Stimulated activated CD8-positive, alpha-beta memory T cell treated with anti-CD3 and anti-CD28 coated beads, Interleukin-12 subunit alpha, Interleukin-12 subunit beta, amount 100 ng/mL, for 24 hours (primary cell): Measurements from ENCODE around the gene UPK1A.

Source experiments
- DNase-seq: peaks from one replicate; pipeline ENCODE4 v3.0.0-alpha.2; 2020; ENCODE audit errors: extremely low read depth

UPK1A gene

DNA sequence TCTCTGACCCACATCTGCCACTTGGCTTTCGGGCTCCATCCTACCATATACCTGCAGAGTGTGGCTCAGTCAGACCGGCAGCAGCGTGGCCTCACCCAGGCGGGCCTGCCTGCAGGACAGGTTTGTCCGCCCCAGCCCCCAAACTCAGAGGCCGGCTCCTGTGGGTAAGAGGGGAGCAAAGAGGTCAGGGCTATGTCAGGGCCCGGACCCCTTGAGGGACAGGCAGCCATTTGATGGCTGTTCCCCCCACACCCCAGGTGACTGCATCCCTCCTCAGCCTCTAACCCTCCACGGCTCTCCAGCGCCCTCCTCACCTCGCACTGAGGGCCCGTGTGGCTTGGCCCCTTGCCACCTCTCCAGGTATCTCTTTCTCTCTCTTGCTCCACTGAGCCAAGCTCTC lies 25.7 kb downstream of the UPK1A start:
- DNase-seq = no peak

DNA sequence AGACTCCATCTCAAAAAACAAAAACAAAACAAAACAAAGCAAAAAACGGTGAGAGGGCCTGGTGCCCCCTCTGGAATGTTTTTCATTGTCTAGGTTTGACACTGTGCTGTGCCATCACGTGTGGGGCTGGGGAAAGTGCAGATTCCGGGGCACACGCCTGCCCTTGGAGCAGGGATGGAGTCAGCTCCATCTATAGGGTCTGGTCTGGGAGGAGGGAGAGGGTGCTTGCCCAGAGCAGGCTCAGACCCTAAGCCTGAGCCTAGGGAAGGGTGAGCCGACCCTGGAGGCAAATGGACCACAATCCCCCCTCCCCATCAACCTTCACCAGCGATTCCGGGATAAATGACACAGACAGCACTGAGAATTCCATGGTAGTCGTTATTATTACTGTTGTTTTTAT lies 27.1 kb downstream of the UPK1A start:
- no peak for DNase-seq

DNA sequence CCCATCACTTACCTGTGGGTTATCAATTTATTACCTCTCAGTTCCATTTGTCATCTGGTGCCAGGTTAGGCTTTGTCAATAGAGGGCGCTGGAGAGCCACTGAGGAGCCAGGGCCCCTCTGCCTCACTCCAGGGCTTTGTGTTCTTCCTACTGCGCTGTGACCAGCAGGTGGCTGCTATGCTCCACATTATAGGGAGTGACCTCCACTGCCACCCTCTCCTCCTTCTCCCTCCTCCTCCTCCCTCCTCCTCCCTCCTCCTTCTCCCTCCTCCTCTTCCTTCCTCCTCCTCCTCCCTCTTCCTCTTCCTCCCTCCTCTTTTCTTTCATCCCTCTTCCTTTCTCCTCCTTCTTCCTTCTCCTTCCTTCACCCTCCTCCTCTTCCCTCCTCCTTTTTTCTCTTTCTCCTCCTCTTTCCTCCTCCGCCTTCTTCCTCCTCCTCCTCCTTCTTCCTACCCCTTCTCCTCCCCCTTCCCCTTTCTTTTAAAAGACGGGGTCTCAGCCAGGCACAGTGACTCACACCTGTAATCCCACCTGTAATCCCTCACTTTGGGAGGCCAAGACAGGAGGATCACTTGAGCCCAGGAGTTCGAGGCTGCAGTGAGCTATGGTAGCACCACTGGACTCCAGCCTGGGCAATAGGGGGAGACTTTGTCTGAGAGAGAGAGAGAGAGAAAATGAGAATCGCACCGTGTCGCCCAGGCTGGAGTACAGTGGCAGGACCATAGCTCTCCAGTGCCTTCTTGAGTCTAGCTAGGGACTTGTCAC lies 27.7 kb downstream of the UPK1A start:
- peak; percentile 74 for DNase-seq

DNA sequence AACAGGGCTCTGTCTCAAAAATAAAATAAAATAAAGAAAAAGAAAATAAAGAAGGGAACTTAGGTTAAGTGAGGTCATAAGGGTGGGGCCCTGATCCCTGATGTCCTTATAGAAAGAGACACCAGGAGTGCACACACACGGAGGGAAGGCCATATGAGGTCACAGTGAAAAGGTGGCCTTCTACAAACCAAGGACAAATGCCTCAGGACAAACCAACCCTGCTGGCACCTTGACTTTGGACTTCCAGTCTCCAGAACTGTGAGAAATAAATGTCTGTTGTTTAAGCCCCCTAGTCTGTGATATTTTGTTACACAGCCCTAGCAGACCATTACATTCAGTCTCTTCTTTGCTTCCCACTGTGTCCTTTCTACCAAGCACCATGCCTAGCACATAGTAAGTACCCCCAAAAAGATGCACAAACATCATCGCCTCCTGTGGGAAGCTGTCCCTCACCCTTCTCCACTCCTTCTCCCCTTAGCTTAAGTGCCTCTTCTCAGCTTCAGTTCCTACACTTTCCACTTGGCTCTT lies 29.6 kb downstream of the UPK1A start:
- DNase-seq = no peak

DNA sequence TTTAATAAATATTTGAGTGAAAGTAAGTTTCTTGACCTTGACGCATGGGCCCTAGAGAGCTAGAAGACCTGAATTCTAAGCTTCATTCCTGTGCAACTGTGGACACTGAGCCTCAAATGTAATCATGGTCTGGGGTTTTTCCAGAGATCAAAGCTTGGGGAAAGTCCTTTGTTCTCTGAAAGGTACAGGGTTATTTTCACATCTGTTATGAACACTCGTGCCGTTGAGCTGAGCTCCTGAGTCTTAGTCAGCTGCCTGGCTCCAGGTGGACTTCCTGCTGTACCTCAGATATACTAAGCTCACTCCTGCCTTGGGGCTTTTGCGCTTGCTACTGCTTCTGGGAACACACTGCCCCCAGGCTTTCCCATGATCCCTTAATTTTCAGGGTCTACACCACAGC lies 30.5 kb downstream of the UPK1A start:
- DNase-seq = no peak

DNA sequence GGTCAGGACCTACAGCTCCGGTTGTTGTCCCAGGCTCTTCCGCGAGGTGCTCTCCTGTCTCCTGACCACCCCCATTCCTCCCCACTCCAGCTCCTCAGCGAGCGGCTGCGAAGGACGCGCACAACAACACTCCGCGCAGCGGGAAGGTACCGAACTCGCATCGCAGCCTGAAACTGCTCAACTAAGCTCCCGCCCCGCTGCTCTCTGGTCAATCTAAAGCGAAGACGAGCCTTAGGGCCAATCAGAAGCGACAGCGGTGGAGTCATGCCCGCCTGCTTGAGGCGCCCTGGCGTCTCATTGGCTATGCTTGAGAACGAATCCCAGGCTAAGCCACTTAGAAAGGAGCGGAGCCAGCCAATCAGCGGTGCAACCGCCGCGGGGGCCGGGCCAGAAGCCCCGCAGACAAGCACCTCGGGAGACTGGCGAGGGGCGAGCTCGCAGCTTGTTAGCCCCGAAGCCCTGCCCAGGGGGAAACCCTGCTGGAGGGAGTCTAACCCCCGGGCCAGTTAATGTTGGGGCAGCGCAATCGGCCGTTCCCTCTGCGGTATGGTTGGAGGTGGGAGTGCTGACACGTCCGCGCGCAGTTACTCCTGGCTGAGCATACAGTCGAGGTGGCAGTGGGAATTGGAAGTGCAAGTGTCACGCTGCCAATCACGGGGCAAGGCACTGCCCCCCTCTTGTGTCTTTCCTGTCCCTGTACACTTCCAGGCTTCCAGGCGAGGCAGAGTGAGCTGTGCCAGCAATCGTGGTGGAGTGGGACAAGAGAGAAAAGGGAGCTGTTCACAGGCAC lies 36.1 kb downstream of the UPK1A start:
- peak; percentile 88 for DNase-seq

DNA sequence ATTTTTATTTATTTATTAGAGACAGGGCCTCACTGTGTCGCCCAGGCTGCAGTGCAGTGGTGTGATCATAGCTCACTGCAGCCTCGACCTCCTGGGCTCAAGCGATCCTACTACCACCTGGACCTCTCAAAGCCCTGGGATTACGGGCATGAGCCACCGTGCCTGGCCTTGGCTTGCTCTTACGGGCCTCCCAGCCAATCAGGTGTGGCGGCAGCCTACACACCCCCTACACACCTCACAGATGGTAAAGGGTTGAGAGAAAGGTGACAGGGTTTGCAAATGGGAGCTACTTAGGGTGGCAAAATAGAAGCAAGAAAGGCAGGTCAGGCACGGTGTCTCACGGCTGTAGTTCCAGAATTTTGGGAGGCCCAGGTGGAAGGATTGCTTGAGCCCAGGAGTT lies 37.0 kb downstream of the UPK1A start:
- DNase-seq = no peak

DNA sequence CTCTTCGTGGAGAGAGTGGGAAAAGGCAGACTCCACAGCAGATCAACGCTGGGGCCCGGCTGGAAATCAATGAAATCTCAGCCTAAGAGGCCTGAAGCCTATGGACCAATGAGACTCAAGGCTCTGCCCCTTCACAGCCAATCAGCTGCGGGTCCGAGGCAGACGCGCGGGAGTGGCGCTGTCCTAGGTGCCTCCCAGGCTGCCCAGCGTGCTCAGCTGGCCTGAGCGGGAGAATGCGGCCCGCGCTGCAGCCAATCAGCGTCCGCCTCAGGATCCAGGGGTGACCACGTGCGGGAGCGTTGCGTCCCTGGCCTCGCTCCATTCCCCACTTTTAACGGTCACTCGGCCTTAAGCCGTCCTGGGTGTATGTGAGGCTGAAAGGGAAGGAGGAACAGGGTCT lies 37.9 kb downstream of the UPK1A start, which contains the start of gene ZBTB32:
Gene ZBTB32, plus strand, starts transcription at position 341 of the 400 bp plus-strand sequence. CDS start 10,069 bp downstream, outside the sequence.
- no peak for DNase-seq

DNA sequence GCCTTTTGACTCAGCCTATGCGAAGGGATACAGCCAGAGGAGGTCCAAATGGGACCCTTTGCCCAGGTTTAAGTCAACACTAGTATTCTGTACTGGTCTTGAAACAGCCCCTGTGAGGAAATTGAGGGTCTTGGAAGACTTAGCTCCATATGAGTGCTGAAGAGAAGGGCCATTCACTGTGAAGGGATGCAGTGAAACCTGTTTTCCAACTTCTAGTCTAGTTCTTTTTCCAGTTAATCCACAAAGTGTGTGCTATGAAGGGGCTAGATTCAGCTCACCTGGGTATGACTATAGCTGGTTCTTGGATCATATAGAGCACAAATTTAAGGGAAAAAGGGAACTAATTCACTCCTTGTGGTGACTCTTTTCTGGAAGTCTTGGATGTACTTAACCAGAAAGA lies 42.1 kb downstream of the UPK1A start:
- no peak for DNase-seq

DNA sequence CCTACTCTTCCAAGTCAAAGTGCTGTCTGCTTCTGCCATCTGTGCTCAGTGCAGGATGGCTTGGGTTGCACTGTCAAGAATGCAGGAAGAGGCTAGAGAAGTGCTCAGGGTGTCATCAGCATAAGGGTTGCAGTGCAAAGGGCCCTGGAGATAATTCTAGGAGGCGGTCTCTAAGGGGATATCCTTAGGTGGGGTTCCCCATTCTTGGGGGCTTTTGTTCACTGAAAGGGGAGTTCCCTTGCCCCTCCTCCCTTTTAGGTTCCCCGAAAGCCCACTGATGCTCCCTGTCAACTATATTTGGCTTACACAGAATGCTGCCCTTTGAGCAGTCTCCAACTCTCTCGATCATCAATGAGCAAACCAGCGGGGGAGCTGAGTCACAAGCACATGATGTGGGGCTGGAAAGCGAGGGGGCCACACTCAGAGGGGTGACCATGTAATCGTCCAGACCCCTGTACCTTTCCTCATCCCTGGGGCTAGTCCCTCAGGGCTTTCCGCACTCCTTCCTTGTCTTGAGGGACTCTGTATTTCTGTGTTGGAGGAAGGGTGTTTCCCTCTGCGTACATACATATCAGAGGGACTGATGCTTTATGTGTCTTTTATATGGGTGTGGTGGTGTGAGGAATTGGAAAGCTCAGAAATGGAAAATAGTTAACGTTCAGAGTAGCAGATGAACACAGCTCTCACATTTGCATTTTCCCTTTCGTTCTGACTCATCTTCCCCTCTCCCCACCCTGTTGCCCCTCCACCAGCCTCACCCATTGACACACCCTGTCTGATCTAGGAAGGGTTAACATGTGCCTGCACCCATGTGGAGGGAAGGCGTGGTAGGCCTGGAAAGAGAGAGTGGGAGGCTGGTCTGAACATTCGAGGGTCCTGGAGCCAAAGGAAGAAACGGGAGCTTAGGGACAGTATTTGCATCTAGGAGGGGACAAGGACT lies 44.7 kb downstream of the UPK1A start:
- peak; percentile 47 for DNase-seq

DNA sequence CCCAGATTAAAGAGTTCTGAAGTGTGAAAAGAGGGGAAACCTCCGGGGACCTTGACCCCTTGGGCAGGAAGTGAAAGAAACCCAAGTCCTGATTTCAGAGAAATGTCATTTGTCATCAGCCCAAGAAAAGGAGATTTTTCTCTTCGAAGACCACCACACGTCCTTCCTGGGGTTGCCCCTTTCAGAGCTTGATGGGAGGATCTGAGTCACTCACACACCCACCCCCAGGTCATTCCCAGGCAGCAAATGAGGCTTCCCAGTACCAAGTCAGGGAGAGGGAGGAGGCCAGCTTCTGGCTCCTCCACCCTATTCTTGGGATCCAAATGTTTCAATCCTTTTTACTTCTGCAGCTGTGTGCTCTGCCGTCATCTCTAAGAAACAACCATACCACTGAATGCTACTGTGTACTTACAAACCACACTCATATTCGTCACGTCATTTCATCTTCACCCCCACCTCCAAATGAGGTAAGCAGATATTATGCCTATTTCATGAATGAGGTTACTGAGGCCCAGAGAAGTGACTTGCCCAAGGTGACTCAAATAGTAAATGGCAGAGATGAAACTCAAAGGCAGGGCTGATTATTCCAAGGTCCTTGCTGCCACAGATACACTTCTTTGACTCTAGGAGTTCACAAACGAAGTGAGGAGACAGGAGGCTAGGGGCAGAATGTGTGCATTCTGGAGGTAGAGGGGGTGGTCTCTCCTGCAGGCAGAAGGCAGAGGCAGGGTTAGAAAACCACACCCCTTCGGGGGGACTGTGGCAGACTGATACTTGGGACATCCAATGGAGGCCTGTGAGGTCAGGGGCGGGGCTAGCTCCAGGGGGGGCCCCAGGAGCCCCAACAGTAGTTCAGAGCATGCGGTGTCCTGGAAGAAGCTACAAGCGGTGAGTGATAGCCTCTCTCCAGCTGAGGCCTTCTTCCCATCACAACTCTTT lies 46.5 kb downstream of the UPK1A start:
- DNase-seq = peak; percentile 72

DNA sequence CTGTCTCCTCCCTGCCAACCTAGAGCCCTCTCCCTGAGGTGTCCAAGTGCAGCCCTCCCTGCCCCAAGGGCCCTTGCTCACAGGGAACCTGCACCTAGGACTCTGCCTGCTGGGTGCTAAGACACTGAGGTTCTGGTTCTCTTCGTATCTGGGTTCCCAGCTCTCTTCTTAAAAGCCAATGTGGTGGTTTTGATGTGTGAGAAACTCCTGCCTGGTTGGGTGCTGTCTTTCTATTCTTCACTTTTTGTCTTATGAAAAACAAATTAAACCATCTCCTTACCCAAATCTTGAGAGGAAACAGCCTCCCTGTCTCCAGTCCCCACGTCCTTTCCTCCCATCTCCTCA lies 47.2 kb downstream of the UPK1A start:
- DNase-seq = no peak

DNA sequence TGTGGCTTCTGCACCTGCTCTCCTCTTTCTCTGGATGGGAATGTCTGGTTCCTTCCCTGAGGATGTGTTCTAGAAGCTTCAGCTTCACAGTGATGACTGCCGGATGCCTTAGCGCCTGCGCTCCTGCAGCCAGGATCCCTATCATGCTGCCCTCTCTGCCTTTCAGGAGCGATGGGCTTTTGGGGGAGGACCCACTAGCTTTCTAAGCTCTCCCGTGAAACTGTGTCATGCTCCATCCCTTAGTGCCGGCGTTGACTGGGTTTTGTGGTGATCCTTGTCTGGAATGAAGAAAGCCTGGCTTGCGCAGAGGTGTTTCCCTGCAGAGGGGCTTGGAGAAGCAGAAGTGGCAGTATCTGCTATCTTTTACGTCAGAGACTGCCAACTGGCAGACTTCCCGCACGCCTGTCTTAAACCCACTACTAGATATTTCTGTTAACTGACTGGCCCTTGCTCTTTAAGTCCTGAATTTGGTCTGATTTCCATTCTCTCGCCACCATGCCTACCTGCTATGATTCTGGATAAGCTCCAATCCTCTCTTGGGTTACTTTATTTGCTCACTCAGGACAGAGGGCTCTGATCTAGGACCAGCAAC lies 47.7 kb downstream of the UPK1A start:
- no peak for DNase-seq

DNA sequence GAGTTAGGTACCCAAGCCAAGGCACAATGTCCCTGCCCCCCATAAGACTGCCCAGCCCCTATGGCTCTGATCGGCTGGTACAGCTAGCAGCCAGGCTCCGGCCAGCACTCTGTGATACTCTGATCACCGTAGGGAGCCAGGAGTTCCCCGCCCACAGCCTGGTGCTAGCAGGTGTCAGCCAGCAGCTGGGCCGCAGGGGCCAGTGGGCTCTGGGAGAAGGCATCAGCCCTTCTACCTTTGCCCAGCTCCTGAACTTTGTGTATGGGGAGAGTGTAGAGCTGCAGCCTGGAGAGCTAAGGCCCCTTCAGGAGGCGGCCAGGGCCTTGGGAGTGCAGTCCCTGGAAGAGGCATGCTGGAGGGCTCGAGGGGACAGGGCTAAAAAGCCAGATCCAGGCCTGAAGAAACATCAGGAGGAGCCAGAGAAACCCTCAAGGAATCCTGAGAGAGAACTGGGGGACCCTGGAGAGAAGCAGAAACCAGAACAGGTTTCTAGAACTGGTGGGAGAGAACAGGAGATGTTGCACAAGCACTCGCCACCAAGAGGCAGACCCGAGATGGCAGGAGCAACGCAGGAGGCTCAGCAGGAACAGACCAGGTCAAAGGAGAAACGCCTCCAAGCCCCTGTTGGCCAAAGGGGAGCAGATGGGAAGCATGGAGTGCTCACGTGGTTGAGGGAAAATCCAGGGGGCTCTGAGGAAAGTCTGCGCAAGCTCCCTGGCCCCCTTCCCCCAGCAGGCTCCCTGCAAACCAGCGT lies 48.5 kb downstream of the UPK1A start:
- no peak for DNase-seq

DNA sequence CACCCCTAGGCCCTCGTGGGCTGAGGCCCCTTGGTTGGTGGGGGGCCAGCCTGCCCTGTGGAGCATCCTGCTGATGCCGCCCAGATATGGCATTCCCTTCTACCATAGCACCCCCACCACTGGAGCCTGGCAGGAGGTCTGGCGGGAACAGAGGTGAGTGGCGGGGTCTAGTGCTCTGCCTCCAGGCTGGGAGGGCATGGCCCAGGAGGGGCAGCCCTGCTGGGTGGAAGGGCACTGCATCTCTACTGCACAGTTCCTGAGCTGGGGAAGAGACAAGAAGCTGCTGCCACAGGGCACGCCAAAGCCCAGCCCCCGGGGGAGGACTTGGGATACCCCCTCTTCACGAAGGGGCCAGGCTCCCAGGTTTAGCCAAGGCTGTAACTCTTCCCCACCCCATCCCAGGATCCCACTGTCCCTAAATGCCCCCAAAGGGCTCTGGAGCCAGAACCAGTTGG lies 49.1 kb downstream of the UPK1A start:
- DNase-seq = no peak

DNA sequence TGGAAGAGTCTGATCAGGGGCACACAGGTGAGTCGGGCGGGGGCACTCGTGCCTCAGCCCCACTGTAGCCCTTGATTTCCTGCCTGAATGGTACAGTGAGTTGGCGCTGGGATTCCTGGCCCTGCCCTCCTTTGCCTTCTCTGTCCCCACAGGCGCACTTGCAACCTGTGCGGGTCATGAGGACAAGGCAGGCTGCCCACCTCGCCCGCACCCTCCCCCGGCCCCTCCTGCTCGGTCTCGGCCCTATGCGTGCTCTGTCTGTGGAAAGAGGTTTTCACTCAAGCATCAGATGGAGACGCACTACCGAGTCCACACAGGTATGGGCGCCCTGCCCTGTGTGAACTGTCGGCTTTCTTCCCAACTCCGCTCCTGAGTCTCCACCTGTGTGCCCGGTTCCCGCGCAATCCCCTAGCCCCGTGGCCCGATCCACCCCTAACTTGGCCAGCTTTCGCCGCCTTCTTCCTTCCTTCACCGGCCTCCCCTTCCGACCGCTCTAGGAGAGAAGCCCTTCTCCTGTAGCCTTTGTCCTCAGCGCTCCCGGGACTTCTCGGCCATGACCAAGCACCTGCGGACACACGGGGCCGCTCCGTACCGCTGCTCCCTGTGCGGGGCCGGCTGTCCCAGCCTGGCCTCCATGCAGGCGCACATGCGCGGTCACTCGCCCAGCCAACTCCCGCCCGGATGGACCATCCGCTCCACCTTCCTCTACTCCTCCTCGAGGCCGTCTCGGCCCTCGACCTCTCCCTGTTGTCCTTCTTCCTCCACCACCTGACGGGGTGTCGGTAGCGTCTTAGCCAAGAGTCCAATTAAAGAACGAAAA lies 49.9 kb downstream of the UPK1A start:
- no peak for DNase-seq

DNA sequence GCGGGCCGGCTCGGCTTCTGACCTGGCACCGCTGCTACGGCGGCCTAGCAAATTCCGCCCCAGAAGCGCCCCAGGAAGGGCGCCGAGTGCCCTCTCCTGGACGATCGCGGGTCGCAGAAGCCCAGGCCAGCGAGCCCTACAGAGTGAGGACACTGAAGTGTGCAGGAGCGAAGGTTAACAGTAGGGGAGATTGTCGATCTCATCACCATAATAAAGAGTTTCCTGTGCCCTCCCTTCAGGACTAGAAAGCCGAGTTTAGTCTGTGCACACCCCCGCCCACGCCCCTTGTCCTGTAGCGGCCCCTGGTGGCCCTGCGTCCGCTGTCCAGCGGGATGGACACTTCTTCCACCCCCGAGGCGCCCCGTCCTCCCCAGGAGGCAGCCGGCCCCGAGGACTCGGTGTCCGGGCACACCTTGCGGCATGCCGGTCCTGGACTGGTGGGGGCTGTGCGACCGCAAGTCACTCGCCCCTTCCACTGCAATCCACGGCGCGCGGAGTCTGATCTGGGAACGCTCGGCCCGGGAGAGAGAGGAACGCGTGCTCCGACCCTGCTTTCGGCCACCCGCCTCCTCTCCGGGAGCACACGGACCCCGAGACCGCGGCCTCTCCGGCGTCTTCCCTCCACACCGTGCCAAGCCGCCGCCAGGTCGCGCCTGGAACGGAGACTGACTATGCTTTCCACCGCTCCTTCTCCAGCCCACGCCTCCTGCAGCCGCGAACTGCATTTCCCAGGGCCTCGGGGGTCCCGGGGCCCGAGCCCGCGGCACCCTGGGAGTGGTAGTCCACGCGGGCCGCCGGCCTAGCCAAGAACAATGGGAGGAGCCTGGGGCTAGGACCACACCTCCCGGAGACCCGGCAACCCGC lies 50.7 kb downstream of the UPK1A start:
- peak; percentile 92 for DNase-seq
